Measurements from ENCODE around the gene HLTF.

GRCh38 chr3:149000206-149000745 is 86.1 kb downstream of the HLTF start:
- TF ChIP-seq CTCF (IDR thresholded peaks at IDR 0.05 in 8 of 11, conservative IDR thresholded peaks at IDR 0.05 in 3 of 11), result no peak
- TF ChIP-seq POLR2A (IDR thresholded peaks at IDR 0.05), result no peak
- TF ChIP-seq POLR2AphosphoS5 (IDR thresholded peaks at IDR 0.05), result no peak
